GM18909 (cell line): ENCODE results near the gene NAALADL2.
"Not testable (repeated sequence)": the region's sequence is repeated elsewhere in the genome, so short reads cannot be mapped to it uniquely, and the experiment has no call there.

Experiments used
- ATAC-seq: cut with Tn5 transposase; IDR thresholded peaks from one replicate; pipeline ENCODE4 v1.9.1; 2021; ENCODE audit warnings: mild to moderate bottlenecking; ENCODE audit not compliant: unreplicated experiment, poor library complexity

Gene NAALADL2

DNA sequence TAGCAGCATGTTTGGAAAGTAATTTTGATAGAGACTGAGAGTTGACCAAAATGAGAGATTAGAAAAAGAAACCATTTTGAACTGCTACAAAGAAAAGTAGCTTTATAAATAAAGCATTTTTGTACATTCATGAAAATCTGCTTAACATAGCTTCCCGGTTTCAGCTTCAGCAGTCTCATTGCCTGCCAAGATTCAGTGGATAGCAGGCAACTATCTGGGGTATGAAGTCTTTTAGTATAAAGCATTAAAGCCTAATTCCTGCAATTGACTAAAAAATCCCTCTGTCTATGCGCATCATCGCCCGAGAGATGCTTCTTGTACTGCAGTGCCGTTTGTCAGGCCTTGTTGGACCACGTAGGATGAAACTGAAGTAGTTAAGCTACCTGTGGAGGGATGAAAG, 588.4 kb downstream of the NAALADL2 start:
- ATAC-seq: no peak

DNA sequence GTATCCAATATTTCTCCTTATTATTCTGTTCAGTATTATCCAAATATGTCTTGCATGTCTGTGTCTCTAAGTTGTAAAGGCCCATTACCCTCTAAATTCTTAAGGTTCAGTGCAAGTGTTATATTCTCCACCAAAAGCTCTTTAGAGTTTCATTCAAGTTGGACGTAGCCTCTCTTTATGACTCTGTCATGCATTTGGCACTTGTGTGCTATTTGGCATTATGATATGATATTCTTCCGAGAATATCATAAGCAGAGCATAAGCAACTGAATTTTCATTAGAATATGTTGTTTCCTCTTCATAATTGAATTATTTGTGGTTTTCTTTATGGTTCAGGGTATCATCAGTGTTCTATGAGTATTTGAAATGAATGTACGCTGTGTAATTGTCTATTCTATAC, 594.2 kb downstream of the NAALADL2 start:
- no peak for ATAC-seq

DNA sequence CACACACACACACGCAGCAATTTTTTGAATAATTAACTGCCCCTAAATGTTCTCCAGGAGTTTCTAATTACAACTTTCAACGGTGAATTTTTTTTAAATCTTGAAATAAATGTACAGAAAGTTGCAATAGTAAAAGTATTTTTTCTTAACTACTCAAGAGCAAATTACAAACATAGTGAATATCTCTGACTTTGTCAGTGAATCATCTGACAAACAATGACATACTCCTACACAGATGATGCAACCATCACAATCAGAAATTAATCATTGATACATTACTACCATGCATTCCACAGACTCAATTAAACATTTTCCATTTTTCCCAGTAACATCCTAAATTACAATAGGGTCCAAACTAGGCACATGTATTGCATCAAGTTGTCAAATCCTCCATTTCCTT, 597.3 kb downstream of the NAALADL2 start:
- ATAC-seq: no peak

DNA sequence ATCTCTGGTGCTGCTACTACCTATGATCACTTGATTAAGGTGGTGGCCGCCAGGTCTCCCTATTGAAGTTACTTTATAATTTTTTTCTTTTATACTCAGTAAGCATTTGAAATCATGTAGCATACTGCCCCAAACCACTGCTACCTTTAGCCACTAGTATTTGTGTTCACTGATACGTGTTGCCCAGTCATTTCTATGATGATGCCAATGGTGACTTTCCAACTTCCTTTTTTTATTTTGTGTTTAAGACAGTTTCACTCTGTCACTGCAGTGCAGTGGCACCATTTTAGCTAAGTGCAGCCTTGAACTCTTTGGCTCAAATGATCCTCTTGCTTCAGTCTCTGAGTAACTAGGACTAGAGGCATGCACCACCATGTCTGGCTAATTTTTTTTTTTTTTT, 598.2 kb downstream of the NAALADL2 start:
- peak; percentile 68 for ATAC-seq

DNA sequence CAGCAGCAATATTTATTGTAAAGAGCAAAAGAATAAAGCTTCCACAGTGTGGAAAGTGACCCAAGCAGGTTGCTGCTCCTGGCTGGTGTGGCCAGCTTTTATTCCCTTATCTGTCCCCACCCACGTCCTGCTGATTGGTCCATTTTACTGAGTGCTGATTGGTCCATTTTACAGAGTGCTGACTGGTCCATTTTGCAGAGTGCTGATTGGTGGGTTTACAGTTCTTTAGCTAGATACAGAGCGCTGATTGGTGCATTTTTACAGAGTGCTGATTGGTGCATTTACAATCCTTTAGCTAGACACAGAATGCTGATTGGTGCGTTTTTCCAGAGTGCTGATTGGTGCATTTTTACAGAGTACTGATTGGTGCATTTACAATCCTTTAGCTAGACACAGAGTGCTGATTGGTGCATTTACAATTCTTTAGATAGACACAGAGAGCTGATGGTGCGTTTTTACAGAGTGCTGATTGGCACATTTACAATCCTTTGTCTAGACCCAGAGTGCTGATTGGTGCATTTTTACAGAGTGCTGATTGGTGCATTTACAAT, 601.8 kb downstream of the NAALADL2 start:
- ATAC-seq: not testable (repeated sequence)

DNA sequence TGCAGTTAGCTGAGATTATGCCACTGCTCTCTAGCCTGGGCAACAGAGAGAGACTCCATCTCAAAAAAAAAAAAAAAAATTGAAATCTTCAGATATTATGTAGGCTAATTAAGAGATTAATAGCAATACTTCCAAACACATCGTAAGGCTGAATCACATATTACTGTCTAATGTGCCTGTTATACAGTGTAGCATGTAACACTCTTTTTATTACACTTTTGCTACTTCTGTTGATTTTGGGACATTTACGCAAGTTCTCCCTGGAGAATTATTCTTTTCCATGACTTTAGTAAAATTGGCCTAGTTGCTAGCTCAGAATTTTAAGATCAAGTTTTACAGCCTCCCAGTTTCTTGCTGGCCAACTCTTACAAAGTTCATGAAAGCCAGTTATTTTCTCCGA, 605.2 kb downstream of the NAALADL2 start:
- no peak for ATAC-seq

DNA sequence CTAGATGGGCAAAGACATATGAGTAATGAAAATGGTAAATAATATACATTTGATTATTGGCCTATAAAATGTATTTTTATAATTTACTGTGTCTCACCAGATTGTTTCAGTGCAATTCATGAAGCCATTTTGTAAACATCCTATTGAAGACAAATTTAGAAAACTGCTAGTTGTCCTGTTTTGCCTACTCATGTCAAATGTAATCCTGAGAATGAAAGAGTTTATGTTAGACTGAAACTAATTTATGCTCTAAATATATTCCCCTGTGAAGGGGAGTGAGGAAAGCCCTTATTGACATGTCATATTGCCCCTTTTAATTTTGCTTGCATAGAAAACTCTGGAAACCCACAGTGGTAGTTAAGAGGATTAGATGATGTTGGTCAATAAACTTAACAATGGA, 610.0 kb downstream of the NAALADL2 start:
- no peak for ATAC-seq

DNA sequence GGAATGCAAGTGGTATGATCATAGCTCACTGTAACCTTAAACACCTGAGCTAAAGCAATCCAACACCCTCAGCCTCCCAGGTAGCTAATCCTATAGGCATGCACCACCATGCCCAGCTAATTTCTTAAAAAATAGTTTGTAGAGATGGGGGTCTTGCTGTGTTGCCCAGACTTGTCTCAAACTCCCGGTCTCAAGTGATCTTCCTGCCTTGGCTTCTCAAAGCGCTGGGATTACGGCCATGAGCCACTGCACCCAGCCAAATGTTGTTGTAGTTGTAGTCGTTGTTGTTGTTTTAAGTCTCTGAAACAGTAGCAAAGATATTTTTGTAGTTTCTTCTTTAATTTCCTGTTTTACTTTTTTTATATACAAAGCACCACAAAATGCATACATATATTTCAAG, 616.6 kb downstream of the NAALADL2 start:
- no peak for ATAC-seq

DNA sequence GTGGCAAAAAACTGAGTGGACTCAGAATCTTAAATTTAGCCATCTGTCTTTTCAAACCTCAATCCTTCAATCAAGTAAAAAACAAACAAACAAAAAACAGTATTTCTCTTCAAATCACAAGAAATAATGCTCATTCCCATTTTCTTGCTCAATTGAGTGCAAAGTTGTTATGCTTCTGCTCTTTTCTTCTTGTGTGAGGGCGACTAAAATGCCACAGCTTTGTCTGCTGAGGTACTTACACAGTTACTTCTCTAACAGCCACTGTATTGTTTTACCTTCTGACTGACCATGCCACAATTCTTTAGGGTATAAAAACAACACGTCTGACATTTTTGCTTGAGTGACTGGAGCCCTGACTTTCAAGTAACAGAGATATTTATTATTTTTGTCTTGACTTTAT, 617.4 kb downstream of the NAALADL2 start:
- no peak for ATAC-seq

DNA sequence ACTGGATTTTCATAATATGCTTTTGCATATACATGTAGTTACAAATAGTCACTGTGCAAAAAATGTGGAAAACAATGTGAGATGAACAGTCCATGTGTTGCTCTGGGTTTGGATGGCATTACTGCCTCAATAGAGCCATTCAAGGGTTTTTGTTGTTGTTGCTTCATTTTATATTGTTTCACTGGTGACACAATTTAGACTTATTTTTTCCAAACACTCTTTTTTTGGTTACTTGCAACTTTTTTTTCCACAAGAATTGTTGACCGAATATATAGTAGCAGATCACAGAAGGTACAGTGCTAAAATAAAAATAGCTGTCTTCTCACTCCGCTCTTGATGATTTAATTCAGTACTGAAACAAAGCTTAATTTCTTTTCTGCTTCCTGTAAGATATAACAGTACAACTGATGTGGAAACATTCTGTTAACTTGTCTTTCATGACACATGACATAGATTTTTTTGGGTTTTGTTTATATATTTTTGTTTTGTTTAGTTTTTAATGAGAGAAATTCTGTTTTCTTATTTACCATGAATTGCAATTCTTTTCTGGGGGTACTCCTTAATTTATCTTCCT, 618.6 kb downstream of the NAALADL2 start:
- peak; percentile 99 for ATAC-seq

DNA sequence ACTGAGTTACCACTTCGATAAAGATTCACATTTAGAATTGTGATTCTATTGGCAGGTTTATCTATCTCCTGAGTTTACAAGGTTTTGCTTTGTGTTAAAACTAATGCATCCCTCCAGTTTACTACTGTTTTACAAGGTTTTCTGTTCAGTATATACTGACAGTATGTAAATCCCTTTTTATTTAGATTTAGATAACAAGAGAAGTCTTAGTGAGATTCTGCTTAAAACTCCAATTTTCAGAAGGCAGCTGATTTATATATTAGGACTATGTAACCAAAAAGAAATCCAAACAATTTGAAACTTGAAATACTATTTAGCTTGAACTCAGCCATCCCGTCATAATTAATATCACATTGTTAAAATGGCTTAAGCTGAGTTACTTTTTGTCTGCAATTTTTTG, 619.2 kb downstream of the NAALADL2 start:
- no peak for ATAC-seq

DNA sequence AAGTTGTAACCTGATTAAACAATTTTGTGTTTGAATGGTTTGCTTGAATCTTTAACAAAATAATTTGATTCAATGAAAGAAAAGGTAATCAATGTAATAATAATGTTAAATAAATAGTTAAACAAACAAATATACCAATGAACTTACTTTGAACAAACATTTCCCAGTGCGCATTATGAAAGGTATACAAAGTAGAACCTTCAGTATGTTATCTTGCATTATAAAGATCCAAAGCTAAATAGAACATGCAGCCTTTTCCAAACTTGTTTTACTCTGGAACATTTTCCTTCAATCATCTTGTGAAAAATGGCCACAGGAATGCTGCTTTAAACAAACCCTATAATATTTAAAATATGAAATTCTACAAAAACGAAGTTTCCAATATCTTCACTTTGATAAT, 620.0 kb downstream of the NAALADL2 start:
- ATAC-seq: no peak

DNA sequence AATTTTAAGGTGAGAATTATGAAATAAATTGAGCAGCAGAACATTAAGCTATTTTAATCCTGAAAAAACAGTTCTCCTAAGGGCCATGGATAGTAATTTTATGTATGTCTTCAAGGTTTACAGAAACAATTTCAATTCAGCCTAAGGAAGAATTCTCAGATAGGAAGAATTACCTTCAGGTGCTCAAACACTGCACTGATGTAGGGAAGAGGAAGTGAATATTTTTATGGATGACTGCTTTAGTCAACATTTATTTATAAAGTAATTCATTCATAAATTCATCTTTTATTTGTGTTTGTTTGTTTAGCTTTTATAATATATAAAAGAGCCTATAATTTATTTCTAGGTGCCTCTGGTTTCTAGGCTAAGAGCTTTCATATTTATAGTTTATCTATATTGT, 620.7 kb downstream of the NAALADL2 start:
- no peak for ATAC-seq

DNA sequence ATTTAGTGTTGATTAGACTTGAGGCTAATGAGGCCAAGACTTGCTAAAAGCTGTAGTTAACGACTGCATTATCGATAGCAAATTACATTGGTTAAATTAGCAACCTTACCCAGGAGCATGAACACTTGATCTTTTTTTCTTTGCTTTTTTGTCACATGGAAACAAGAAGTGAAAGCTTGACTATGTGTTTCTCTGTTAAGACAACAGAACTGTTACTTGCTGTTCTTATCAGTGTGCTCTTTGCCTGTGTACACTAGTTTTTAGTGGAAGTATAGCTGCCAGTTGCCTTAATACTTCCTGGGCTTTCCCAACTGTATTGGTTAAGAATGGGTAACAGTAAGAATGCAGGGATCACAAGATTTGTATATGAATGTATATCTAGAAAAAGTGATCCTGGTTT, 625.5 kb downstream of the NAALADL2 start:
- ATAC-seq: peak; percentile 59

DNA sequence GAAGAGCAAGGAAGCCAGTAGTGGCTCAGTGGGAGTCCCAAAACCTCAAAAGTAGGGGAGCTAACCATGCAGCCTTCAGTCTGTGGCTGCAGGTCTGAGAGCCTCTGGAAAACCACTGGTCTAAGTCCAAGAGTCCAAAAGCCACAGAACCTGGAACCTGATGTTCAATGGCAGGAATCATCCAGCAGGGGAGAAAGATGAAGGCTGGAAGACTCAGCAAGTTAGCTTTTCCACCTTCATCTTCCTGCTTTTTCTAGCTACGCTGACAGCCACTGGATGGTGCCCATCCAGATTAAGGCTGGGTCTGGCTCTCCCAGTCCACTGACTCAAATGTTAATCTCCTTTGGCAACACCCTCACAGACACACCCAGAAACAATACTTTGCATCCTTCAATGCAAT, 626.3 kb downstream of the NAALADL2 start:
- no peak for ATAC-seq

DNA sequence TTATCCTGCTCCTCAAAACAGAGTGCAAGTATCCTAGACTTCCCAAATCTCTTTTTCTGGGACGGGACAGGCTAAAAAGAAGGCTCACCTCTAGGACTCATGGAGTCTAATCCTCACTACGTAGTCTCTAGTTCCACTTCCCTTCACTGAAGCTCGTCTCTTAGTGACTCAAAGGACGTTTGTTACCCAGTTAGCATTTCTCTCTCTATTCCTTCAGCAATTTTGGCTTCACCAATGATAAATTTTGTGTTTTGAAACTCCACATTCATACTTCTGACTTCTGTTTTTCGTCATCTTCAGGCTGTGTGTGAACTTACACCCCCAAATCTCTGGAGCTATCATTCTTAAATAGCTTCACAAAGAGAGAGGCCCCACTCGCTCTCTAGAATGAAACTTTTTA, 627.1 kb downstream of the NAALADL2 start:
- ATAC-seq: peak; percentile 58

DNA sequence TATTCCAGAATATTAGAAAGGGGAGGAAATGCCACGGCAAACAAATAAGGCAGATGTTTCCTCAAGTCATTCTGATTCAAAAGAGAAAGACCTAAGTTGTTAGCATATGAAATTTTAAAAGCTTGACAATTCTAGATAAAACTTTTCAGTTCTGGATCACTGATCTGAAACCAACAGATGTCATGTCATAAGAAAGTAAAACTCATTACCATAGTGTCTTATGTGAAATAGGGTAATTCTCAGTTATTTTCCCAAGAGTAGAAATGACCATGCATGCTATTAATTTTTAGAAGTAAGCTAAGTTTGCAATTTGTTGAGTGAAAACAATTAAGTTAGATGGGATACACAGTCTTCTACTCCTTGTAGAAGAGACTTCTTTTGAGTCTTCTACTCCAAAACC, 630.3 kb downstream of the NAALADL2 start:
- ATAC-seq: peak; percentile 69

DNA sequence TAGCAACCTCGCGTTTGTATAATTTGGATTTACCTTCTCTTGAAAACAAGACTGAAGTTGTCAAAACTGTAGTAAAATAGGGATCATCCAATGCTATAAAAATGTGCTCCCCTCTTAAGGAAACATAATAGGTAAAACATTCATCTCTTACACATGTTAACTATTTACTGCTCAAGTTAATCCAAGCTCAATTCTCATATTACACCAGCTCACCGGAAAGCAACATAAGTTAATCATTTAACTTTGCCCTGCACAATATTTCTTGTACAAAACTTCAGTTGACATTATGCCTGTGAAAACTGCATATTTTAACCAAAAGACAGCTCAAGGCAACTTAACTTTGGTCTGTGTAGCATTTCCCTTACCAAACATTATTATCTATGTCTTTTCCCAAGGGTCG, 634.2 kb downstream of the NAALADL2 start:
- no peak for ATAC-seq

DNA sequence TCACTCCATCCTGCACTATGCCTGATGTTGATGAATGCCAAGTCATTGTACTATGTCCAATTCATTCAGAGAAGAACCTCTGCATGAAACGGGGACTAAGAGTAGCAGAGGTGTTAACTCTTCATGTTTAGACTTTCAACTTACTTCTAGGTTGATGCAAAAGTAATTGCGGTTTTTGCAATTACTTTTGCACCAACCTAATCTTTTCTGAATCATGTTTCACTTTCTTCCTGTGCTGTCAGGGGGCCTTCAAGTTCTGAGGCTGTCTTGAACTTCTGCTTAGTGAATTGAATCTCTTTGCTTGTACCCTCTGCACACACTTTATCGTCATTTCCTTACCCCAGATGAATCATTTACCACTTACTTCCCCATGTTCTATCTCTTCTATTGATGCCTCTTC, 636.2 kb downstream of the NAALADL2 start:
- ATAC-seq: peak; percentile 97

DNA sequence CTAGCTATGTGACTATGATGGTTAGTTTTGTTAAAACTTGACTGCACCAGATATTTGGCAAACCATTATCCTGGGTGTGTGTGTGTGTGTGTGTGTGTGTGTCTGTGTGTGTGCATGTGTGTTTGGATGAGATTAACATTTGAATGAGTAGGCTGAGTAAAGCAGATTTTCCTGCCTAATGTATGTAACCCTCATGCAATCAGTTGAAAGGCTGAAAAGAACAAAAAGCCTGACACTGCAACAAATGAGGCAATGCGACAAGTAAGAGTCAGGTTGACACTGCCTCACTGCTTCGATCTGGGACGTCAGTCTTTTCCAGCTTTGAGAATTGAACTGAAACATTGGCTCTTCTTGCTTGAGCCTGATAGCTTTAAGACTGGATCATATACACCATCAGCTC, 643.0 kb downstream of the NAALADL2 start:
- ATAC-seq: no peak

DNA sequence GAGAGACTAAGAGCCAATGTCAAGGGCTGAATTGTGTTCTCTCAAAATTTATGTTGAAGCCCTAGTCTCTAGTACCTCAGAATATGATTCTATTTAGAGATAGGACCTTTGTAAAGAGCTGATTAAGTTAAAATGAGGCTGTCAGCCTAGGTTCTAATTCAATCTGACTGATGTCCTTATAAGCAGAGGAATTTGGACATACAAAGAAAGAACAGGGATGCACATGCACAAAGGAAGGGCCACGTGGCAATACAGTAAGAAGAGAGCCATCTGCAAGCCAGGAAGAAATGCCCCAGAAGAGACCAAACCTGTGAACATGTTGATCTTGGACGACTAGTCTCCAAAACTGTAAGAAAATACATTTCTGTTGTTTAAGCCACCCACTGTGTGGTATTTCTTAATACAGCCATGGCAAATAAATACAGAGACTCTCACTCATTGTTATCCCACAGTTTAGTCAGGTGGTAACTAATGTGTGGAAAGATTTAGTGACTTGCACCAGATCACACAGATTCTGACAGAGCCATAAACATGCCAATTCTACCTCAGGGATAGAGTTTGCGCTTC, 652.2 kb downstream of the NAALADL2 start:
- no peak for ATAC-seq

DNA sequence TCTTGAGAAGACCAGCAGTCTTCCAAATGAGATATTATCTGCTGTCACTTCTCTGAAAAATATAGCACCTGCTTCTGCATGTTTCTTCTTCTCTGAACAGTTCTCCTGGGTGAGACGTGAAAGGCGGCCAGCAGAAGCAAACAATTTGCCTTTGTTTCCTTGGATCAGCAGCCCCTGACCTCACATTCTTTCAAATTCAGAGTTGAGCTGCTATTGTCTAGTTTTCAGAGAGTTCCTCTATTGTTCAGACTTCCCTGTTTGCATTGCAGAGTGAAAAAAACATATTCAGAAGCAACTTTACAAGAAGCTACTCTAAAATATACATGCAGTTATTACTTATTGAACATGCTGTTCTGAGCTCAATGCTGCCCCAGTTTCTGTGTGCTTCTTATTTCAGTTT, 653.6 kb downstream of the NAALADL2 start:
- no peak for ATAC-seq
